Left lung (tissue), 10 donors: Measurements from ENCODE around the gene AK9. TPM values are rescaled to one million over a fixed set of nuclear protein-coding genes. Genes with fewer than 3 reads are reported as not detected.
A peak's percentile ranks its signal among the peaks of the same experiment; 100 is the strongest.

Source experiments
- ATAC-seq: fragments of 200-7000 bp; cut with Tn5 transposase; one replicate; pipeline ENCODE4 v1.9.1; 2020; ENCODE audit warnings: moderate library complexity
- DNase-seq, 4 donors: peaks; one replicate each; pipeline ENCODE4 v3.0.0-alpha.2; 2013 to 2020
- H3K27ac ChIP-seq, 2 donors: fragments of 200-600 bp; sonication (generic) in 1 of 2; one replicate each; pipeline versions ENCODE4 v1.5.0 to v1.8.0; 2020 to 2021
- H3K27me3 ChIP-seq, 2 donors: fragments of 200-600 bp; sonication (generic) in 1 of 2; one replicate each; pipeline versions ENCODE4 v1.5.0 to v1.8.0; 2020 to 2021
- H3K36me3 ChIP-seq, 2 donors: fragments of 200-600 bp; sonication (generic) in 1 of 2; one replicate each; pipeline versions ENCODE4 v1.5.0 to v1.8.0; 2020 to 2021
- H3K4me1 ChIP-seq, 2 donors: fragments of 200-600 bp; one replicate each; pipeline ENCODE4 v1.8.0; 2021
- H3K4me3 ChIP-seq, 2 donors: fragments of 200-600 bp; sonication (generic) in 1 of 2; one replicate each; pipeline versions ENCODE4 v1.5.0 to v1.8.0; 2020 to 2021; ENCODE audit warnings: mild to moderate bottlenecking in 1 of 2
- H3K9me3 ChIP-seq, 2 donors: fragments of 200-600 bp; sonication (generic) in 1 of 2; one replicate each; pipeline versions ENCODE4 v1.5.0 to v1.8.0; 2020 to 2021
- CTCF ChIP-seq, 2 donors: fragments of 200-600 bp; sonication (generic) in 1 of 2; IDR thresholded peaks; one replicate each; pipeline versions ENCODE4 v1.5.0 to v1.8.0; 2021; ENCODE audit warnings: antibody characterized with exemption in 2 of 2
- intact Hi-C, 2 donors: fragments of 100-400 bp; cut with DNase I; formaldehyde crosslinking; loops; one replicate each; pipeline versions ENCODE4 v1.11.2 to v1.14.2; 2022
- polyA plus RNA-seq, 6 donors: library from polyadenylated mRNA; unstranded; fragments of 120-200 nt; gene quantifications; one replicate each; pipeline ENCODE4 v1.2.1, GENCODE V29; 2013; ENCODE audit not compliant: insufficient read length in 6 of 6
- total RNA-seq, 2 donors: library from RNA; stranded (reverse); fragmentation: NEBNext Ultra II Directional; extraction: Animal tissue kit (Norgen Biotek cat#: 25700); gene quantifications; one replicate each; pipeline ENCODE4 v1.2.1, GENCODE V29; 2021
- donor health status: DM: no; HTN: yes; CAD: no.
- donor health status: DM: no; HTN: no; CAD: no.

The AK9 gene
- total and polyA plus RNA-seq, 8 donors, result 4.6 to 18.1 (median 13.3) TPM

GRCh38 chr6:109561844-109562243, 129.2 kb downstream of the AK9 start:
- Histone ChIP-seq H3K4me3 (no peak overlapping the region), H3K27ac (no peak overlapping the region), H3K27me3 (no peaks in the 10 kb centered on the region), H3K9me3 (peaks cover 0 to 9% of the 10 kb centered on the region in 2 donors), H3K4me1 (no peaks in the 10 kb centered on the region), H3K36me3 (peaks cover 0 to 7% of the 10 kb centered on the region in 2 donors)
- ATAC-seq (no peak), DNase-seq (no peak)
- no peak for TF ChIP-seq CTCF (IDR thresholded peaks at IDR 0.05)
- intact Hi-C loops, result no loop called here

- DNase-seq (no peak), ATAC-seq (no peak)
- Histone ChIP-seq H3K36me3 (no peaks in the 10 kb centered on the region), H3K27me3 (no peaks in the 10 kb centered on the region), H3K4me1 (no peaks in the 10 kb centered on the region), H3K27ac (no peak overlapping the region), H3K4me3 (no peak overlapping the region), H3K9me3 (no peaks in the 10 kb centered on the region)
- intact Hi-C loops, result no loop called here
- TF ChIP-seq CTCF (IDR thresholded peaks at IDR 0.05), result no peak
Observed at GRCh38 chr6:109531446-109531845, 159.6 kb downstream of the AK9 start.

- ATAC-seq, result no peak
- H3K27ac ChIP-seq, result no peak overlapping the region
- H3K9me3 ChIP-seq, result no peaks in the 10 kb centered on the region
- no peaks in the 10 kb centered on the region for H3K4me1 ChIP-seq
- H3K27me3 ChIP-seq, result no peaks in the 10 kb centered on the region
- no peaks in the 10 kb centered on the region for H3K36me3 ChIP-seq
- intact Hi-C loops, result loop anchor here in 1 of 2 donors (10.0 kb wide), 1 partner anchor 527 kb away; no protein-coding TSS in a partner anchor
- no peak for DNase-seq
- H3K4me3 ChIP-seq, result no peak overlapping the region
- no peak for TF ChIP-seq CTCF (IDR thresholded peaks at IDR 0.05)
Observed at GRCh38 chr6:109527989-109528388, 163.0 kb downstream of the AK9 start.

- peak; percentile 51 to 63 for TF ChIP-seq CTCF (IDR thresholded peaks at IDR 0.05)
- intact Hi-C loops, result loop anchor here in 1 of 2 donors (10.0 kb wide), 1 partner anchor 528 kb away; no protein-coding TSS in a partner anchor
- peak in 2 of 4 donors; percentile 57 to 73 for DNase-seq
- H3K4me3 ChIP-seq, result no peak overlapping the region
- H3K9me3 ChIP-seq, result no peaks in the 10 kb centered on the region
- no peaks in the 10 kb centered on the region for H3K4me1 ChIP-seq
- no peak overlapping the region for H3K27ac ChIP-seq
- ATAC-seq, result peak; percentile 90
- no peaks in the 10 kb centered on the region for H3K27me3 ChIP-seq
- H3K36me3 ChIP-seq, result no peaks in the 10 kb centered on the region
Observed at GRCh38 chr6:109526905-109527628, 163.9 kb downstream of the AK9 start.

GRCh38 chr6:109524129-109524528, 166.9 kb downstream of the AK9 start:
- no peak for TF ChIP-seq CTCF (IDR thresholded peaks at IDR 0.05)
- H3K36me3 ChIP-seq, result no peaks in the 10 kb centered on the region
- no peaks in the 10 kb centered on the region for H3K9me3 ChIP-seq
- no peak for ATAC-seq
- intact Hi-C loops, result loop anchor here in 1 of 2 donors (10.0 kb wide), 1 partner anchor 531 kb away; no protein-coding TSS in a partner anchor
- DNase-seq, result no peak
- no peak overlapping the region for H3K4me3 ChIP-seq
- no peaks in the 10 kb centered on the region for H3K4me1 ChIP-seq
- H3K27ac ChIP-seq, result no peak overlapping the region
- no peaks in the 10 kb centered on the region for H3K27me3 ChIP-seq
